Prostate gland (tissue), 2 donors: Measurements from ENCODE around the gene PADI6.

Source experiments
- POLR2AphosphoS5 ChIP-seq: sonication (generic); formaldehyde crosslinking; IDR thresholded peaks from one replicate; pipeline ENCODE4 v1.6.1; 2017; ENCODE audit warnings: antibody characterized with exemption
- TF ChIP-seq, protein P1 (sequence below), 4 experiments: fragments of 200-600 bp in 2 of 4; fragments of 450-650 bp in 2 of 4; sonication (generic) in 2 of 4; IDR thresholded peaks; 1 replicate in 3 of 4; 2 replicates in 1 of 4; pipeline ENCODE4 v1.5.1; 2016 to 2019; ENCODE audit warnings: antibody characterized with exemption in 4 of 4, mild to moderate bottlenecking in 2 of 4, moderate library complexity in 2 of 4

DNA sequence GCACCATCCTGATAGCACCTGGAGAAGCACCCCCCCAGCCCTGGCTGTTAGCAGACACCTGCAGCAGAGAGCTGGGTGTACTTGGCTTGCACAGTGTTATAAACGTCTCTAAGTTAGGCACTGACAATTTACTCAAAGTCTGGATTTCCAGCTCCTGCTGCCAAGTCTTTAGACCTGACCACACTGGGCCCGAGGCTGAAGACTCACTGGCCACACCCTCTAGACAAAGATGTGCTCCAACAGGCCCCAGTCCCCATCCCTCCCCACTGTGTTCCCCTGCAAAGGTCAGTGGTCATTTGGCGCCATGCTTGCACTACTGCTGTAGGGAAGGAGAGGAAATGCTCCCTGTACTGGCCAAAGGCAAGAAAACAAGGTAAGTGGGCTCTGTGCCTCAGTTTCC is 31.1 kb downstream of the PADI6 start:
- TF ChIP-seq POLR2AphosphoS5: no peak
- TF ChIP-seq, protein P1, sequence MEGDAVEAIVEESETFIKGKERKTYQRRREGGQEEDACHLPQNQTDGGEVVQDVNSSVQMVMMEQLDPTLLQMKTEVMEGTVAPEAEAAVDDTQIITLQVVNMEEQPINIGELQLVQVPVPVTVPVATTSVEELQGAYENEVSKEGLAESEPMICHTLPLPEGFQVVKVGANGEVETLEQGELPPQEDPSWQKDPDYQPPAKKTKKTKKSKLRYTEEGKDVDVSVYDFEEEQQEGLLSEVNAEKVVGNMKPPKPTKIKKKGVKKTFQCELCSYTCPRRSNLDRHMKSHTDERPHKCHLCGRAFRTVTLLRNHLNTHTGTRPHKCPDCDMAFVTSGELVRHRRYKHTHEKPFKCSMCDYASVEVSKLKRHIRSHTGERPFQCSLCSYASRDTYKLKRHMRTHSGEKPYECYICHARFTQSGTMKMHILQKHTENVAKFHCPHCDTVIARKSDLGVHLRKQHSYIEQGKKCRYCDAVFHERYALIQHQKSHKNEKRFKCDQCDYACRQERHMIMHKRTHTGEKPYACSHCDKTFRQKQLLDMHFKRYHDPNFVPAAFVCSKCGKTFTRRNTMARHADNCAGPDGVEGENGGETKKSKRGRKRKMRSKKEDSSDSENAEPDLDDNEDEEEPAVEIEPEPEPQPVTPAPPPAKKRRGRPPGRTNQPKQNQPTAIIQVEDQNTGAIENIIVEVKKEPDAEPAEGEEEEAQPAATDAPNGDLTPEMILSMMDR (IDR thresholded peaks at IDR 0.05): no peak
